SIG-M5 treated with dmso at 0.1 percent for 504 hours (cell line): Measurements from ENCODE around the gene S100A7A.
A peak's percentile ranks its signal among the peaks of the same experiment; 100 is the strongest.

Experiments used
- DNase-seq: peaks from one replicate; lab custom pipeline; 2025; ENCODE audit not compliant: unreplicated experiment; lab: John Stamatoyannopoulos, UW

S100A7A gene

GRCh38 chr1:153420306-153420705 is 4.0 kb downstream of the S100A7A start:
- DNase-seq: no peak

DNA sequence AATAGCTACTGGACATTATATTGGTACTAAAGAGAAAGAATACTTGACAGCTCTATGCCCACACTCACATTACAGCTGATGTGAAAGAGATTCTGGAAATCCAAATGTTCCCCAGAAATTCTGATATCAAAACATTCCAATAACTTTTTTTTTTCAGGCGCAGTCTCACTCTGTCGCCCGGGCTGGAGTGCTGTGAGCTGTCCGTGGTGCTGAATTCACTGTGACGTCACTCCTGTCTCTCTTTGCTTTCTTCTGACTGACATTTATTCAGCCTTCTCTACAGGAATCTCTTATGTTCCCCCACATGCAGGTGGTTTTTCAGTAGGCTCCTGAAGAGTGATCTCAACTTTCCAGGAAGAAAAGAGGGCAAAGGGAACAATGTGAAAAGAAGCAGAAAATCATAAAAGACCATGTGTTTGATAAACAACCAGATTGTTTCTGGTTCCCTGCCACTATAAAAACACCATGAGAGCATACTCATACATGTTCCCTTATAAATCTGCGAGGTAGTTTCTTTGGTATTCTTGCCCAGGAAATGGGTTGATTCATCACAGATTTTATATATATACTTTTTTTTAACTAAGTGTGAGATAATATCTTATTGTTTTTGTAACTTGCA is 6.2 kb downstream of the S100A7A start:
- peak; percentile 73 for DNase-seq

DNA sequence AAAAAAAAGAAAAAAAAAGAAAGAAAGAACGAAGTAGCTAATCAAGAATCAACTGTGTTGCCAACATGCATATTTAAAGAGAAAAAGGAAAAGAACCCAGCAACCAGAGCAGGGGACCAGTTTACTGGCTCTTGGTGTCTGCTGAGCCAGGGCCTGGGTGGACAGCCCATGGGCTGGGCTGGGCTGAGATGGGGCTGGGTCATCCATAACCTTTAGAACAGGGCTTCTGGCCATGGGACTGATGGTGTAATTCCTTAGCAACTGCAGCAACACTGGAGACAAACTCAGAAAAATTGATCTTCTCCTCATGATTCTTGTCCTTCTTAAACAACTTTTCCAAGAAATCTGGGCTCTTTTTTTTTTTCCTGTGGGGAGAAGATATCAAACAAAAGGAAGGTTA is 10.5 kb downstream of the S100A7A start:
- no peak for DNase-seq

- no peak for DNase-seq
Observed at GRCh38 chr1:153428073-153428638, 11.8 kb downstream of the S100A7A start.

- DNase-seq: no peak
Observed at GRCh38 chr1:153428791-153429190, 12.5 kb downstream of the S100A7A start.

- DNase-seq: no peak
Observed at GRCh38 chr1:153429266-153430165, 13.2 kb downstream of the S100A7A start.

DNA sequence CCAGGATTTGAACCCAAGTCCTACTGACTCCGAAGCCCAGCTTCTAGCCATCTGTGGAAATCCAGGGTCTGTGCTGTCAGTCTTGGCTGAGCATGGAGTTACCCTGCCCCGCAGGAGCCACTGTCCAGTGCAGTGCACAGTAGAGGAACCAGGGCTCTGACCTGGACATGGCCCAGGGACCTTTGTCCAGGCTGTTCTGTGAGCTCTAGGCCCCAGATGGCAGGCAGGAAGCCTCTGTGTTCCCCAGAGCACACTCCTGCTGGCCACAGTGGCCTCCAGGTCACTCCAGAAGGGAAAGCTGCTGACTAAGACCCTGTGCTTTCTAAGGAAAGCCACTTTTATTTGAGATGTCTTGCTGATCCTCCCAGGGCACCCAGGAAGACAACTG is 13.8 kb downstream of the S100A7A start:
- DNase-seq: no peak

GRCh38 chr1:153430561-153430960 is 14.2 kb downstream of the S100A7A start:
- no peak for DNase-seq

DNA sequence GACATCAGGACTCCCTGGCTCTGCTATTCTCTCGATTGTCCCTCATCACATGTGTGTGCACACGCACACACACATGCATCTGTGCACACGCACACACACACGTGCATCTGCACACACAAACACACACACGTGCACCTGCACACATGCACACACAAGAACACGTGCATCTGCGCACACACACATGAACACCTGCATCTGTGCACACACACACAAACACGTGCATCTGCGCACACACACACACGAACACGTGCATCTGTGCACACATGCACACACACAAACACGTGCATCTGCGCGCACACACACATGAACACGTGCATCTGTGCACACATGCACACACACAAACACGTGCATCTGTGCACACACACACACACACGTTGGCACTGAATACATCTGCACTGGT is 14.7 kb downstream of the S100A7A start:
- no peak for DNase-seq

DNA sequence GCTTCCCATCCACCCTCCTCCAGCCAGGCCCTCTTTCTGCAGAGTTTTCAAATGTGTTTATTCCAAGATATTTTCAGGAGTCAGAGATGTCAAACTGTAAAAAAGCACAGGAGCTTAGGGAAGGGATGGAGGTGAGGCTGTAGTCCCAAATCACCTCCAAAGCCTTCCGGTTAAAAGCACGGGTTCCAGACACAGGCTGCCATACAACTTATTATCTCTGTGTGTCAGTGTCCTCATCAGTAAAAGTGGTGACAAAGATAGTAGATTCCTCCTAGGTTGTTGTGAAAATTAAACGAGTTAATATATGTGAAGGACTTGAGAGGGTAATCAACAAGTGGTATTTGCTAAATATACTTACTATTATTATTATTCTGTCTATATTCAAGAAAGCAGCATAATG is 15.1 kb downstream of the S100A7A start:
- DNase-seq: no peak

GRCh38 chr1:153431928-153432327 is 15.6 kb downstream of the S100A7A start:
- peak; percentile 21 for DNase-seq

DNA sequence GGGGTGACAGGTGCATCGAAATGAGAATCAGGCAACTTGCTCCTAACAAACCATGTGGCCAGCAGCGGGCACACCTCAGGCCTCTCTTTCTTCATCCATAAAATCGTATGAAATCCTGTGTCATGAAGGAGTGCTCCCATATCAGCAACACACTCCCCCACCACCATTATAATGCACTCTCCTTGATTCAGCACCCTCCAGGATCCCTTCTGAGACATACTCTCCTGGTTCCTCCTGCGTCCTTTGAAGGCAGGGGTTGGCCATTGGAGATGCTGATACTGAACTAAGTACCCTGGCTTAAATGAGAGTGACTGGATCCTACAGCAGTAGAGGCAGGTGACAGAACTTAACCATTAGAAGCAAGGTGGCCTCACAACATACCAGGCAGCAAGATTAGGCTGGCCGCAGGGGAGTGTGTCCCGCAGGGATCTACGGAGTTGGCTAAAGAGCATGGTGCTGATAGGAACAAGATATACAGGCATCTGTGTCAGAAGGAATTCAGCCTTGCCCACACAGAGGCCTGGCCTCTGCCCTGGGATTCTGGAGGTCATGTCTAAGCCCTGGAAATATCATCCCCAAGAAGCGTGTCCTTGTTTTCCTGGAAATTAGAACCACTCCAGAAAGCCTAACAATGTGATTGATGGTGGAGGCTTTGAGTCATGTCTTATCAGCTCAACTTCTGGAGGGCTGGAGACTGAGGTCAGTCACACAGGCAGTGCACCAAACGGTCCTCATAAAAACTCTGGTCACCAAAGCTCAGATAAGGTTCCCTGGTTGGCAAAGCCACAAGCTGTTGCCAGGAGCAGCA is 16.8 kb downstream of the S100A7A start:
- DNase-seq: no peak

DNA sequence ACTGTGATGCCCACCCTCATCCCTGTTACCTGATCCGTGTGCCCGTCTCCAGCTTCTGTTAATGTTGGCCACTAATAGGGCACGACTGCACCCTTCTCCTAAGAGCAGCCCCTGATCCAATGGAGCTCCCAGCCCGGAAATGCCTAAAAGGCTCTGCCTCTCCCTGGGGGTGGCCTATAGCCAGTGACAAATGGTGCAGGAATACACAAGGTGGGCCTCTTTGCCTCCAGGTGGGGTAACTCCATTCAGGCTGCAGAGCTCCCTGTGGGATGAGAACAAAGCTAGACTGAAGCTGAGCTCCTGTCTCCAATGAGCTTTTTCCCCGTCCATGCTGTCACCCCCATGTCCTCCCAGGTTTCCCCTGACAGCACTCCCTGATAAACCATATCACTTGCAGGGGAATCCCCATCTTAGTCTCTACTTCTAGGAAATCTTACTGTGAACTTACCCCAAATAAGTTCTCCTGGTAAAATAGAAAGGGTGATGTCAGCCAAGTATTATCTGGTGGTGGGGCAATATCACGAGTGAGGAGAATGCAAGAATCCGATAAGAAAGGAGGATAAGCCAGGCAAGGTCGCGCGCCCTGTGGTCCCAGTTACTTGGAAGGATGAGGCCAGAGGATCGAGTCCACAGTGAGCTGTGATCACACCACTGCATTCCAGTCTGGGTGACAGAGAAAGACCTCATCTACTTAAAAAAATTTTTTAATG is 18.6 kb downstream of the S100A7A start:
- no peak for DNase-seq

- DNase-seq: no peak
Observed at GRCh38 chr1:153437236-153437635, 20.9 kb downstream of the S100A7A start.

DNA sequence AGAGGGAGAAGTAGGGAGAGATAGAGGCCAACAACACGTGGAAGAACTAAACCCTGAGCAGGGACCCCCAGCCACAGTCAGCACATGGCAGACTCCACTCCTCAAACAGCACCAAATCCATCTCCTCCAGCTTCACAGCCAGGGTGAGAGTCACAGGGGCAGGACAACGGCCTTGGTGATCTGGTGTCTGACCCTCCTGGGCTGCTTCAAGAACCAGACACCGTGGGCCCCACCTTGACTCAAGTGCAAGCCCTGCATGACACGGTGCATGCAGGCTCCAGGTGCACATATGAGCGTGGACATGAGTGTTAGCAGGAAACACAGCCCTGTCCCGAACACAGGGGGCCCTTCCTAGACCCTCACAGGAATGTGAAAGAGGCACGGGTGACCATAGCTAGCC is 22.3 kb downstream of the S100A7A start:
- no peak for DNase-seq

GRCh38 chr1:153439273-153439672 is 23.0 kb downstream of the S100A7A start:
- DNase-seq: no peak

- no peak for DNase-seq
Observed at GRCh38 chr1:153441238-153441755, 25.0 kb downstream of the S100A7A start.

- DNase-seq: no peak
Observed at GRCh38 chr1:153443486-153443885, 27.2 kb downstream of the S100A7A start.

DNA sequence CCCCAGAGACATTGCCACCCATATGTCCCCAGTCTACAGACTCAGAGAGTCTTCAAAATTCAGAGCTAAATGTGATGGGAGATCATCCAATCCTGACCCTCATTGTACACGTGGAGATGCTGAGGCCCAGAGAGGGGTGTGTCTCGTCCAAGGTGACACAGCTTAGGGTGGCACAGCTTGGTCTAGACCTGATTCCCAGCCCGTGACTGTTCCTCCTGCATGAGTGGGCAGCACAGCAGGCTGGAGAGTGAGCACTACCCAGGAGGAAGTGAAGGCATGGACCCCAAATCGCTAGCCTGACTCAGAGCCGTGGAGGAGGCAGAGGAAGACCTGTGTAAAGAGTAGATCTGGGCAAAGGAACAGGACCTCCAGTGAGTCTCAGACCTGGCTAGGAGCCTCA is 27.8 kb downstream of the S100A7A start:
- no peak for DNase-seq

DNA sequence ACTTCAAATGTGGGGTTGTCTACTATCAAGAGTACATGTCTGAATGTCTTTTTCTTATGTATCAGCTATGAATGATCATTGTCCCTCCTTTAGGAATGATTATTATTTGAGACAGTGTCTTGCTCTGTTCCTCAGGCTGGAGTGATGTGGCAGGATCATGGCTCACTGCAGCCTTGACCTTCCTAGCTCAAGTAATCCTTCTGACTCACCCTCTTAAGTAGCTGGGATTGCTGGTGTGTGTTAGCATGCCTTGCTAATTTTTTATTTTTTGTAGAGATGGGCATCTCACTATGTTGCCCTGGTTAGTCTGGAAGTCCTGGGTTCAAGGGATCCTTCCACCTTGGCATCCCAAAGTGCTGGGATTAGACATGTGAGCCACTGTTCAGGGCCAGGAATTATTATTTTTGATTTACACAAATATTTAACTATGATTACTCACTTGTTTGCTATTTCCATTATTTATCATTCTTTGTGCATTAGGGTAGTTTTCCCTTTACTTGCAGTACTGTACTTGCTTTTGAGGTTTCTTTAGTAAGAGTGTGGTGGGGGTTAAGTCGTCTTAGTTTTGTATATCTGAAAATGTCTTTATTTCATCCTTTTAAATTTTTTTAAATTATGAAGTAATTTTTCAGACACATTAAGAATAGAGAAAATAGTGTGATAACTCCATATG is 31.3 kb downstream of the S100A7A start:
- no peak for DNase-seq
